Endodermal cell (in vitro differentiated cells): ENCODE results near the gene HOXB1. TPM values are rescaled to one million over a fixed set of nuclear protein-coding genes. Genes with fewer than 3 reads are reported as not detected.

Experiments
- DNase-seq: peaks from one replicate; pipeline ENCODE4 v3.0.0-alpha.2; 2017
- H3K27ac ChIP-seq: 2 replicates; pipeline ENCODE4 v1.5.1; 2013; ENCODE audit warnings: mild to moderate bottlenecking, low read depth, low read length, moderate library complexity
- H3K27me3 ChIP-seq: 2 replicates; pipeline ENCODE4 v1.6.1; 2013; ENCODE audit warnings: mild to moderate bottlenecking, low read length, moderate library complexity; ENCODE audit not compliant: insufficient read depth, control insufficient read depth, poor library complexity, severe bottlenecking
- H3K36me3 ChIP-seq: 2 replicates; pipeline ENCODE4 v1.7.0; 2013; ENCODE audit warnings: mild to moderate bottlenecking, low read length, moderate library complexity; ENCODE audit not compliant: control insufficient read depth, insufficient read depth
- H3K4me1 ChIP-seq: one replicate; pipeline ENCODE4 v1.7.0; 2013; ENCODE audit warnings: low read length; ENCODE audit not compliant: control insufficient read depth, insufficient read depth
- H3K4me3 ChIP-seq: 2 replicates; pipeline ENCODE4 v1.5.1; 2013; ENCODE audit warnings: mild to moderate bottlenecking, low read length, moderate library complexity
- H3K9ac ChIP-seq: 2 replicates; pipeline ENCODE4 v1.6.1; 2013; ENCODE audit warnings: mild to moderate bottlenecking, low read length, moderate library complexity; ENCODE audit not compliant: poor library complexity, severe bottlenecking; ENCODE audit errors: extremely low read depth
- H3K9me3 ChIP-seq: 2 replicates; pipeline ENCODE4 v1.6.1; 2013; ENCODE audit warnings: mild to moderate bottlenecking, low read length, moderate library complexity; ENCODE audit not compliant: control insufficient read depth
- H3K27ac Mint-ChIP-seq: 2 replicates; pipeline ENCODE4 v1.8.0; 2020; ENCODE audit warnings: mixed read lengths
- H3K27me3 Mint-ChIP-seq: 2 replicates; pipeline ENCODE4 v1.8.0; 2021; ENCODE audit warnings: mild to moderate bottlenecking, mixed read lengths; ENCODE audit not compliant: insufficient read depth
- H3K36me3 Mint-ChIP-seq: 2 replicates; pipeline ENCODE4 v1.8.0; 2020; ENCODE audit warnings: low read depth, mixed read lengths
- H3K4me1 Mint-ChIP-seq: 2 replicates; pipeline ENCODE4 v1.8.0; 2020; ENCODE audit warnings: mixed read lengths
- H3K4me3 Mint-ChIP-seq: 2 replicates; pipeline ENCODE4 v1.8.0; 2020; ENCODE audit warnings: mild to moderate bottlenecking, moderate library complexity, mixed read lengths
- H3K9me3 Mint-ChIP-seq: 2 replicates; pipeline ENCODE4 v1.8.0; 2020; ENCODE audit warnings: mild to moderate bottlenecking, mixed read lengths
- WGBS, 2 experiments: methylation state at CpG; one replicate each; pipeline versions ENCODE4 v1.1.5 to v1.1.7; 2013; ENCODE audit warnings: missing lambda C conversion rate in 2 of 2, mixed read lengths in 1 of 2; ENCODE audit not compliant: insufficient coverage in 1 of 2, insufficient read length in 1 of 2; 5-methylcytosine and 5-hydroxymethylcytosine counted together
- total RNA-seq, 2 donors: library from RNA; stranded (reverse); fragmentation: NEBNext Ultra II Directional in 1 of 2; extraction: Animal tissue kit (Norgen Biotek cat#: 25700) in 1 of 2; gene quantifications; 2 replicates in 1 of 2; 3 replicates in 1 of 2; pipeline ENCODE4 v1.2.1, GENCODE V29; 2021
- TF ChIP-seq, protein P1 (sequence below): fragments of 200-600 bp; sonication (generic); conservative IDR thresholded peaks from 2 replicates; pipeline ENCODE4 v1.5.0; 2021; ENCODE audit warnings: antibody characterized with exemption, mild to moderate bottlenecking

HOXB1 gene
- total RNA-seq, 2 donors from 2014 or later: not detected

DNA sequence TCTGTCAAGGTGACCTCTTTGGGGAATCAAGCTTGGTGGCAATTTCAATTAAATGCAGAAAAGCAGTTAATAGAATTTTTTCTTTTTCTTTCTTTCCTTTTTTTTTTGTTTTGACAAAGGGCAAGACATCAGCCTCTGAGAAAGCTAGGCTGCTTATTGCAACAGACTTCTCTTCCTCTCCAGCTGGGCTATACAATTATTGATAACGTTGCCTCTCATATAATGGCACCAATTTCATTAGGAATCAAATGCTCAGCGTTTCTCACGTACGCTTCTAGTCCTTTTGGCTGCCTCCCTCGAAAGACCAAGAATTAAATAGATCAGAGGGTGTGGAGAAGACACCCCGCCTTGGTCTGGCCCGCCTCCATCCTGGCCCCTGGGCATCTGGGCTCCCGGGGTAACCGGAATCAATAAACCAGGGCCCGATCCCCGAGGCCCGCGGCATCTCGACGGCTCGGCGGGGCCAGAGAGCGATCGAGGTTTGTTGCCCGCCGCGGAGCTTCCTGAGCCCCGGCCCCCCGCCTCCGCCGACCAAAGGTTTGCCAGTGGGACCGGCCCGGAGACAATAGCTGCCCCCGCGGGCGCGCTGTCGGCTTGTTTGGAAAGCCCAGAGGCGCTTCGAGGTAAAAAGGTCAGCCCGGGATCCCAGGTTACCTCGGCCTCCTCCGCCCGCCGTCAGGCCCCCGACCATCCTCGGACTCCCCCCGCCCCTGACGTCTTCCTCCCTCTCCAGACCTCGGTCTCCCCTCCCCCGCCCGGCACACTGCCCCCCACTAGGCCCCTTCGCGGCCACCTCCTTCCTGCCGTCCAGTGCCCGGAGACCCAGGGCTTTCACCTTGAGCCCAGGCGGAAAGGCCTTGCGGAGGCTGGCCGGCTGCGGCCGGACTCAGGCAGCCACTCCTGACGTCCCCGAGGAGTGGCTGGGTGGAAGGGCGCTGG is 3.9 kb downstream of the HOXB1 start:
- H3K27ac Mint-ChIP-seq: no peak overlapping the region
- no peaks in the 10 kb centered on the region for H3K36me3 ChIP-seq
- H3K9me3 Mint-ChIP-seq: no peaks in the 10 kb centered on the region
- no peaks in the 10 kb centered on the region for H3K9me3 ChIP-seq
- H3K36me3 Mint-ChIP-seq: no peaks in the 10 kb centered on the region
- H3K9ac ChIP-seq: no peak overlapping the region
- DNase-seq: peak; percentile 95
- H3K27me3 ChIP-seq: peaks cover 89% of the 10 kb centered on the region
- no peak overlapping the region for H3K4me3 ChIP-seq
- H3K4me1 Mint-ChIP-seq: peaks cover 24% of the 10 kb centered on the region
- TF ChIP-seq, protein P1, sequence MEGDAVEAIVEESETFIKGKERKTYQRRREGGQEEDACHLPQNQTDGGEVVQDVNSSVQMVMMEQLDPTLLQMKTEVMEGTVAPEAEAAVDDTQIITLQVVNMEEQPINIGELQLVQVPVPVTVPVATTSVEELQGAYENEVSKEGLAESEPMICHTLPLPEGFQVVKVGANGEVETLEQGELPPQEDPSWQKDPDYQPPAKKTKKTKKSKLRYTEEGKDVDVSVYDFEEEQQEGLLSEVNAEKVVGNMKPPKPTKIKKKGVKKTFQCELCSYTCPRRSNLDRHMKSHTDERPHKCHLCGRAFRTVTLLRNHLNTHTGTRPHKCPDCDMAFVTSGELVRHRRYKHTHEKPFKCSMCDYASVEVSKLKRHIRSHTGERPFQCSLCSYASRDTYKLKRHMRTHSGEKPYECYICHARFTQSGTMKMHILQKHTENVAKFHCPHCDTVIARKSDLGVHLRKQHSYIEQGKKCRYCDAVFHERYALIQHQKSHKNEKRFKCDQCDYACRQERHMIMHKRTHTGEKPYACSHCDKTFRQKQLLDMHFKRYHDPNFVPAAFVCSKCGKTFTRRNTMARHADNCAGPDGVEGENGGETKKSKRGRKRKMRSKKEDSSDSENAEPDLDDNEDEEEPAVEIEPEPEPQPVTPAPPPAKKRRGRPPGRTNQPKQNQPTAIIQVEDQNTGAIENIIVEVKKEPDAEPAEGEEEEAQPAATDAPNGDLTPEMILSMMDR: no peak
- H3K4me3 Mint-ChIP-seq: peak overlapping the region; percentile 45
- WGBS, 2 experiments: 4 to 13% methylated on average over 33 to 58 of the region's 59 CpGs
- H3K27ac ChIP-seq: peak overlapping the region; percentile 55
- peaks cover 100% of the 10 kb centered on the region for H3K27me3 Mint-ChIP-seq
- H3K4me1 ChIP-seq: peaks cover 6% of the 10 kb centered on the region

- TF ChIP-seq, protein P1: peak; percentile 60
- no peak for DNase-seq
- Histone ChIP-seq H3K27me3 (peaks cover 57% of the 10 kb centered on the region), H3K27ac (no peak overlapping the region), H3K4me3 (no peak overlapping the region), H3K9ac (no peak overlapping the region), H3K4me1 (peaks cover 6% of the 10 kb centered on the region), H3K9me3 (no peaks in the 10 kb centered on the region), H3K36me3 (no peaks in the 10 kb centered on the region)
- no peaks in the 10 kb centered on the region for H3K9me3 Mint-ChIP-seq
- H3K4me3 Mint-ChIP-seq: no peak overlapping the region
- no peak overlapping the region for H3K27ac Mint-ChIP-seq
- H3K27me3 Mint-ChIP-seq: peaks cover 98% of the 10 kb centered on the region
- 87 to 92% methylated on average over 5 to 6 of the region's 6 CpGs for WGBS, 2 experiments
- peaks cover 21% of the 10 kb centered on the region for H3K4me1 Mint-ChIP-seq
- no peaks in the 10 kb centered on the region for H3K36me3 Mint-ChIP-seq
Measured at GRCh38 chr17:48523010-48523409, 7.8 kb downstream of the HOXB1 start.

DNA sequence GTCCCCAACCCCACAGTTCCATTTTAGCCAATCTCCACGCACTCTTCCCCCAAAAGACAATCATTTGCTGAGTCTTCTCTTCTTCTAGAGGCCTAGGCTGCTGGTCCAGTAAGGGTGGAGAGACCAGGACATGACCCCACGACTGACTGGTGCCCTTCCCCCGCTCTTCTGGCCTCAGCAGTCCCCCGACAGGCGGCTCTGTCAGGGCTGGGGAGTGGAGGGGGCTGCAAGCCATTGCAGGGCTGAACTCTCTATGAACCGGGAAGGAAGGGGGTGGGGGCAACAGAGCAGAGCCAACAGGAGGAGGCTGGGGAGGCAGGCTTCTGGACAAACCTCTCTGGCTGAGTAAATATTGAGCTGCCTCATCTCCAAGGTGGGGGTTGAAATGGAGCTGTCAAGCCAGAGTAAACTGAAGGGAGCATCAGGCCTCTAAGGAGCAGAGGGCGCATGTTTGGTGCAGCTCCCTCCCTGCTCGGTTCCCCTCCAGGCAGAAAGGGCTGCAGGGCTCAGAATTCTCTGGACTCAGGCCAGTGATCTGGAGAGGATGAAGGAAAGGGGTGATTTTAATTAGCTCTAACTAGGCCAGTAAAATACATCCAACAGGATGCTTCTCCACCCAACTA is 8.7 kb downstream of the HOXB1 start:
- H3K27ac ChIP-seq: no peak overlapping the region
- Mint-ChIP-seq H3K36me3 (no peaks in the 10 kb centered on the region), H3K27me3 (peaks cover 98% of the 10 kb centered on the region), H3K27ac (no peak overlapping the region), H3K9me3 (no peaks in the 10 kb centered on the region), H3K4me1 (peaks cover 16% of the 10 kb centered on the region), H3K4me3 (no peak overlapping the region)
- WGBS, 2 experiments: 8 to 46% methylated on average over 4 to 8 of the region's 8 CpGs
- TF ChIP-seq, protein P1: no peak
- H3K4me3 ChIP-seq: no peak overlapping the region
- no peaks in the 10 kb centered on the region for H3K9me3 ChIP-seq
- no peak overlapping the region for H3K9ac ChIP-seq
- peak; percentile 70 for DNase-seq
- peaks cover 6% of the 10 kb centered on the region for H3K4me1 ChIP-seq
- no peaks in the 10 kb centered on the region for H3K36me3 ChIP-seq
- peaks cover 49% of the 10 kb centered on the region for H3K27me3 ChIP-seq
